GM12878 (cell line): Measurements from ENCODE around the gene PCDHGB5. TPM values are rescaled to one million over a fixed set of nuclear protein-coding genes. Genes with fewer than 3 reads are reported as not detected.
A peak's percentile ranks its signal among the peaks of the same experiment; 100 is the strongest.

ENCODE experiments used
- ATAC-seq: fragments of 200-7000 bp; cut with Tn5 transposase; 3 replicates; pipeline ENCODE4 v1.9.1; 2020; ENCODE audit warnings: mild to moderate bottlenecking, moderate library complexity
- BruUV-seq: library from RNA; stranded (reverse); fragments of 400-500 nt; replicated peaks from 2 replicates; lab custom pipeline; 2021; lab: Mats Ljungman, UMichigan
- CTCF ChIA-PET: fragments of 300-600 bp; sonication (Branson Sonifier 250); formaldehyde crosslinking; extraction: SDS; loops from one replicate; lab custom pipeline; 2021; ENCODE audit warnings: inconsistent platforms; lab: Yijun Ruan, JAX
- POLR2A ChIA-PET: fragments of 350-600 bp; formaldehyde crosslinking; extraction: SDS; loops from one replicate; lab custom pipeline; 2021; ENCODE audit warnings: inconsistent platforms; lab: Charles Lee
- RAD21 ChIA-PET: fragments of 300-600 bp; sonication (Branson Sonifier 250); formaldehyde crosslinking; loops from one replicate; lab custom pipeline; 2023; ENCODE audit warnings: antibody characterized with exemption; ENCODE audit not compliant: unreplicated experiment; lab: Charles Lee
- SMC1A ChIA-PET: fragments of 300-600 bp; sonication (Branson Sonifier 250); formaldehyde crosslinking; loops from one replicate; lab custom pipeline; 2023; ENCODE audit not compliant: unreplicated experiment, uncharacterized antibody; lab: Charles Lee
- DNase-seq: peaks from one replicate; pipeline ENCODE4 v3.0.0-alpha.2; 2011; ENCODE audit warnings: low read depth, low spot score
- FAIRE-seq: peaks from 3 replicates; lab custom pipeline; 2011; peaks lifted over from hg19 to GRCh38; lab: Jason Lieb, UNC
- H2AFZ ChIP-seq: 2 replicates; pipeline ENCODE4 v1.6.0; 2011; ENCODE audit warnings: low read depth, low read length, control low read depth; ENCODE audit not compliant: control insufficient read depth
- H3K27ac ChIP-seq: 2 replicates; pipeline ENCODE4 v1.5.1; 2011; ENCODE audit warnings: control low read depth; ENCODE audit not compliant: control insufficient read depth, insufficient read depth
- H3K27me3 ChIP-seq, 2 experiments: replicated peaks in 1 of 2; 2 replicates each; pipeline versions ENCODE4 v1.6.0 to v1.6.1; 2011; ENCODE audit warnings: low read length in 1 of 2; ENCODE audit not compliant: control insufficient read depth in 2 of 2, insufficient read depth in 2 of 2
- H3K36me3 ChIP-seq, 2 experiments: 2 replicates each; pipeline ENCODE4 v1.5.1; 2011; ENCODE audit warnings: low read length in 1 of 2; ENCODE audit not compliant: control insufficient read depth in 2 of 2, insufficient read depth in 2 of 2
- H3K4me1 ChIP-seq: 2 replicates; pipeline ENCODE4 v1.6.1; 2011; ENCODE audit warnings: mild to moderate bottlenecking, low read length, moderate library complexity, mixed read lengths; ENCODE audit not compliant: control insufficient read depth, insufficient read depth
- H3K4me2 ChIP-seq: 2 replicates; pipeline ENCODE4 v1.6.0; 2011; ENCODE audit warnings: control low read depth; ENCODE audit not compliant: control insufficient read depth, insufficient read depth
- H3K4me3 ChIP-seq: fragments of 200-600 bp; sonication (generic); 2 replicates; pipeline ENCODE4 v1.5.1; 2016
- H3K79me2 ChIP-seq: 2 replicates; pipeline ENCODE4 v1.6.0; 2011; ENCODE audit warnings: low read length; ENCODE audit not compliant: control insufficient read depth, insufficient read depth
- H3K9ac ChIP-seq: 2 replicates; pipeline ENCODE4 v1.8.0; 2011; ENCODE audit warnings: low read length, control low read depth, mixed read lengths; ENCODE audit not compliant: control insufficient read depth, insufficient read depth
- H3K9me3 ChIP-seq: replicated peaks from 3 replicates; pipeline ENCODE4 v1.5.1; 2011; ENCODE audit warnings: mild to moderate bottlenecking, low read length; ENCODE audit not compliant: control insufficient read depth, insufficient read depth
- H4K20me1 ChIP-seq: 2 replicates; pipeline ENCODE4 v1.6.0; 2011; ENCODE audit not compliant: control insufficient read depth, insufficient read depth
- BHLHE40 ChIP-seq, 2 experiments: fragments of 450-650 bp in 1 of 2; IDR thresholded peaks; 2 replicates each; pipeline ENCODE4 v1.6.1; 2011 to 2017; ENCODE audit warnings: low read depth in 2 of 2, borderline replicate concordance in 1 of 2, improper control_type of control experiment in 1 of 2, low read length in 1 of 2, mild to moderate bottlenecking in 1 of 2
- BRCA1 ChIP-seq: IDR thresholded peaks from 2 replicates; pipeline ENCODE4 v1.6.1; 2011; ENCODE audit warnings: low read depth, low read length, improper control_type of control experiment
- CBFB ChIP-seq: IDR thresholded peaks from 2 replicates; pipeline ENCODE4 v1.6.1; 2016; ENCODE audit warnings: antibody characterized with exemption, low read depth
- CTCF ChIP-seq, 3 experiments: IDR thresholded peaks in 2 of 3; conservative IDR thresholded peaks in 1 of 3; 2 replicates each; pipeline ENCODE4 v1.5.1; 2011; ENCODE audit warnings: low read depth in 3 of 3, low read length in 3 of 3, mild to moderate bottlenecking in 3 of 3, control low read depth in 2 of 3, moderate library complexity in 2 of 3, inconsistent platforms in 1 of 3, mixed read lengths in 1 of 3; ENCODE audit not compliant: control insufficient read depth in 2 of 3, insufficient read depth in 1 of 3; ENCODE audit errors: extremely low read depth in 1 of 3
- JUNB ChIP-seq: IDR thresholded peaks from 2 replicates; pipeline ENCODE4 v1.6.1; 2016; ENCODE audit warnings: antibody characterized with exemption, mild to moderate bottlenecking
- LARP7 ChIP-seq: fragments of 450-650 bp; IDR thresholded peaks from 2 replicates; pipeline ENCODE4 v1.6.1; 2017; ENCODE audit warnings: mild to moderate bottlenecking
- MYB ChIP-seq: fragments of 150-350 bp; IDR thresholded peaks from 2 replicates; pipeline ENCODE4 v1.6.1; 2014; ENCODE audit warnings: mild to moderate bottlenecking, low read depth, low read length, borderline replicate concordance
- RAD51 ChIP-seq: fragments of 450-650 bp; IDR thresholded peaks from 2 replicates; pipeline ENCODE4 v1.6.1; 2016; ENCODE audit warnings: moderate library complexity, mild to moderate bottlenecking, inconsistent platforms
- RUNX3 ChIP-seq: IDR thresholded peaks from 2 replicates; pipeline ENCODE4 v1.6.1; 2012; ENCODE audit warnings: low read length, inconsistent platforms
- SMAD5 ChIP-seq: IDR thresholded peaks from 2 replicates; pipeline ENCODE4 v1.6.1; 2016; ENCODE audit warnings: antibody characterized with exemption, low read depth
- SMC3 ChIP-seq: IDR thresholded peaks from 2 replicates; pipeline ENCODE4 v1.6.1; 2011; ENCODE audit warnings: low read length, improper control_type of control experiment, borderline replicate concordance
- YY1 ChIP-seq: IDR thresholded peaks from 2 replicates; pipeline ENCODE4 v1.6.1; 2011; ENCODE audit warnings: low read depth, mild to moderate bottlenecking, low read length
- WGBS: methylation state at CpG from one replicate; pipeline ENCODE4 v1.1.6; 2016; ENCODE audit warnings: low lambda C conversion rate; ENCODE audit not compliant: insufficient replicate concordance, insufficient coverage; ENCODE audit errors: missing lambda C conversion rate; 5-methylcytosine and 5-hydroxymethylcytosine counted together
- in situ Hi-C: fragments of 300-500 bp; cut with MboI; formaldehyde crosslinking; loops from 9 replicates; pipeline ENCODE4 v1.14.3; 2018; ENCODE audit warnings: mixed read lengths
- intact Hi-C: fragments of 100-400 bp; cut with micrococcal nuclease; formaldehyde crosslinking; loops from one replicate; pipeline ENCODE4 v1.14.2; 2022; ENCODE audit not compliant: unreplicated experiment
- polyA plus RNA-seq, 11 experiments: library from polyadenylated mRNA; depleted of rRNA in 4 of 11; unstranded in 6 of 11; stranded (reverse) in 5 of 11; fragments of >200 nt; fragmentation: Nextera tagmentation in 4 of 11; fragmentation: Illumina TruSeq in 1 of 11; extraction: Ambion mirVana in 4 of 11; extraction: Trizol in 1 of 11; gene quantifications; 1 replicate in 1 of 11; 2 replicates in 10 of 11; pipeline versions ENCODE4 v1.2.1 to v1.2.3, GENCODE V29; 2011 to 2016; ENCODE audit warnings: inconsistent platforms in 2 of 11, missing spikeins in 2 of 11, low read depth in 1 of 11
- total RNA-seq, 4 experiments: library from RNA; depleted of rRNA in 3 of 4; stranded (reverse); fragments of >200 nt in 3 of 4; fragmentation: Illumina TruSeq in 1 of 4; extraction: Trizol in 1 of 4; gene quantifications; 2 replicates each; pipeline versions ENCODE4 v1.2.1 to v1.2.3, GENCODE V29; 2013 to 2021

The PCDHGB5 gene
- total and polyA plus RNA-seq, 10 of the 15 experiments (the other 5 are each of a cell fraction or from before 2014, with no cell fraction given): 0.02 to 2.3 (median 1.3) TPM; not detected in 1

GRCh38 chr5:141427783-141428426 is 30.2 kb downstream of the PCDHGB5 start:
- Histone ChIP-seq H3K79me2 (no peaks in the 10 kb centered on the region), H3K9ac (no peak overlapping the region), H3K4me1 (no peaks in the 10 kb centered on the region; the same call in 1 of the 2 replicates), H3K4me2 (no peak overlapping the region), H3K36me3 (no peaks in the 10 kb centered on the region), H2AFZ (no peak overlapping the region), H3K27ac (no peak overlapping the region), H4K20me1 (no peaks in the 10 kb centered on the region), H3K9me3 (peaks cover 23% of the 10 kb centered on the region; the same call in 2 of the 3 replicates), H3K27me3 (no peaks in the 10 kb centered on the region; a peak in 1 of 4 replicates), H3K4me3 (no peak overlapping the region)
- CTCF ChIA-PET: interaction anchor here (1.1 to 4.2 kb wide), 5 partner anchors 15 to 136 kb away, joined by 3 to 61 read pairs (median 3); partner anchors contain the start of genes PCDHGA10 and PCDHGC3
- intact Hi-C loops (no loop called here), in situ Hi-C loops (no loop called here)
- SMC1A ChIA-PET: interaction anchor here (0.7 to 1.5 kb wide), 4 partner anchors 10 to 183 kb away, joined by 3 to 4 read pairs (median 3); partner anchors contain the start of genes PCDHB15 and PCDHGB7
- no peak for TF ChIP-seq LARP7
- POLR2A ChIA-PET: no interaction called here
- no peak for FAIRE-seq
- WGBS: 97% methylated on average over 52 of the region's 53 CpGs
- RAD21 ChIA-PET: no interaction called here
- no peak for DNase-seq
- no TSS peak for BruUV-seq
- ATAC-seq: no peak

GRCh38 chr5:141430332-141431113 is 32.8 kb downstream of the PCDHGB5 start, which contains the start of gene PCDHGA12:
PCDHGA12 (plus strand) TSS chr5:141430507; CDS start chr5:141430760, 253 bp downstream.
- POLR2A ChIA-PET: interaction anchor here (0.8 kb wide), 1 partner anchor 95 kb away, joined by 3 read pairs; no protein-coding TSS in a partner anchor
- peak within 1 kb of the TSS; percentile 43 for H3K4me2 ChIP-seq
- H3K9me3 ChIP-seq: peaks cover 18% of the 10 kb centered on the region; the same call in 2 of the 3 replicates
- no peaks in the 10 kb centered on the region; the same call in 1 of the 2 replicates for H3K4me1 ChIP-seq
- H3K36me3 ChIP-seq: no peaks in the 10 kb centered on the region
- peak; percentile 96 for ATAC-seq
- H3K4me3 ChIP-seq: peak within 1 kb of the TSS; percentile 22; the same call in 1 of the 2 replicates
- intact Hi-C loops (loop anchor here (1.0 kb wide), 2 partner anchors 82 to 94 kb away; no protein-coding TSS in a partner anchor), in situ Hi-C loops (no loop called here)
- CTCF ChIA-PET: interaction anchor here (0.5 to 4.2 kb wide), 36 partner anchors 9 to 230 kb away, joined by 3 to 61 read pairs (median 6); partner anchors contain the start of genes PCDHGA10, PCDHGA11, PCDHGB3 and PCDHGB6
- H4K20me1 ChIP-seq: no peaks in the 10 kb centered on the region
- SMC1A ChIA-PET: interaction anchor here (0.5 to 2.8 kb wide), 23 partner anchors 8 to 133 kb away, joined by 3 to 20 read pairs (median 4); partner anchors contain the start of genes PCDHGA11, PCDHGB3, PCDHGB7 and PCDHGC3
- WGBS: 33% methylated on average over 31 of the region's 33 CpGs
- H3K79me2 ChIP-seq: no peaks in the 10 kb centered on the region
- H3K27ac ChIP-seq: no peak within 1 kb of the TSS
- RAD21 ChIA-PET: interaction anchor here (1.0 to 1.9 kb wide), 13 partner anchors 8 to 167 kb away, joined by 3 to 21 read pairs (median 8); partner anchors contain the start of genes PCDHGA10, PCDHGA11, PCDHGB3 and PCDHGC5
- no peaks in the 10 kb centered on the region for H3K27me3 ChIP-seq
- FAIRE-seq: peak; percentile 94
- peak within 1 kb of the TSS; percentile 81 for H2AFZ ChIP-seq
- peak; percentile 37 for DNase-seq
- no peak within 1 kb of the TSS for H3K9ac ChIP-seq
- TSS peak; percentile 69 for BruUV-seq
- no peak for TF ChIP-seq RUNX3
- TF ChIP-seq MYB: no peak
- TF ChIP-seq BHLHE40 (IDR thresholded peaks at IDR 0.05; ENCODE audit: borderline replicate concordance in 1 of 2, low read depth in 2 of 2, low read length in 1 of 2): 0 out of 4 replicates have a peak, but pooled peaks of 1 of the 2 experiments have one; percentile 37
- TF ChIP-seq RAD51: no peak
- TF ChIP-seq YY1: 0 out of 2 replicates have a peak, but pooled peaks have one; percentile 25
- no peak for TF ChIP-seq JUNB
- no peak for TF ChIP-seq CBFB
- TF ChIP-seq SMC3: peak; percentile 61; the same call in 1 of the 2 replicates
- peak; percentile 62 to 82 (median 68) for TF ChIP-seq CTCF (IDR thresholded peaks at IDR 0.05 in 2 of 3, conservative IDR thresholded peaks at IDR 0.05 in 1 of 3; ENCODE audit: control insufficient read depth in 2 of 3, extremely low read depth in 1 of 3, insufficient read depth in 1 of 3, low read depth in 3 of 3, low read length in 3 of 3)
- TF ChIP-seq BRCA1: no peak
- no peak for TF ChIP-seq SMAD5
